K562 (cell line): Measurements from ENCODE around the gene CEP44. TPM values are rescaled to one million over a fixed set of nuclear protein-coding genes. Genes with fewer than 3 reads are reported as not detected.

Experiments
- CREB1 ChIP-seq, 2 experiments: sonication (generic) in 1 of 2; formaldehyde crosslinking in 1 of 2; IDR thresholded peaks; 2 replicates each; pipeline versions ENCODE4 v1.6.1 to v1.8.0; 2012 to 2022; ENCODE audit warnings: inconsistent platforms in 1 of 2, mild to moderate bottlenecking in 1 of 2, missing genetic modification reagents in 1 of 2, moderate library complexity in 1 of 2
- CREM ChIP-seq: IDR thresholded peaks from 2 replicates; pipeline ENCODE4 v1.6.1; 2014; ENCODE audit warnings: antibody characterized with exemption, low read depth
- CTCF ChIP-seq, 3 experiments: IDR thresholded peaks in 2 of 3; conservative IDR thresholded peaks in 1 of 3; 2 replicates each; pipeline ENCODE4 v1.5.1; 2011 to 2012; ENCODE audit warnings: low read length in 3 of 3, mild to moderate bottlenecking in 3 of 3, control low read depth in 2 of 3, improper control_type of control experiment in 1 of 3, inconsistent platforms in 1 of 3, low read depth in 1 of 3, mixed read lengths in 1 of 3, moderate library complexity in 1 of 3; ENCODE audit not compliant: insufficient read depth in 2 of 3
- FOXP4 ChIP-seq: sonication (generic); formaldehyde crosslinking; IDR thresholded peaks from 2 replicates; pipeline ENCODE4 v1.8.0; 2022; ENCODE audit warnings: mild to moderate bottlenecking, missing genetic modification reagents, borderline replicate concordance
- IFI16 ChIP-seq: fragments of 250-450 bp; sonication (Bioruptor Pico); IDR thresholded peaks from 2 replicates; pipeline ENCODE4 v2.1.2; 2022; ENCODE audit warnings: mild to moderate bottlenecking, inconsistent platforms
- KDM5B ChIP-seq: fragments of 200-600 bp; sonication (generic); IDR thresholded peaks from 2 replicates; pipeline ENCODE4 v1.6.1; 2012; ENCODE audit warnings: low read depth, mild to moderate bottlenecking, moderate library complexity, low read length, control low read depth, inconsistent platforms; ENCODE audit not compliant: insufficient replicate concordance
- KHSRP ChIP-seq: fragments of 450-650 bp; IDR thresholded peaks from 2 replicates; pipeline ENCODE4 v1.6.1; 2017
- ZNF253 ChIP-seq: fragments of 250-450 bp; sonication (Bioruptor Pico); conservative IDR thresholded peaks from 2 replicates; pipeline ENCODE4 v1.6.1; 2021; ENCODE audit warnings: mild to moderate bottlenecking
- polyA plus RNA-seq, 8 experiments: library from polyadenylated mRNA; depleted of rRNA in 4 of 8; stranded (reverse) in 5 of 8; unstranded in 3 of 8; fragments of >200 nt; fragmentation: Nextera tagmentation in 2 of 8; fragmentation: Illumina TruSeq in 1 of 8; extraction: Ambion mirVana in 2 of 8; extraction: Trizol in 1 of 8; gene quantifications; 2 replicates each; pipeline versions ENCODE4 v1.2.1 to v1.2.3, GENCODE V29; 2011 to 2014; ENCODE audit warnings: inconsistent platforms in 1 of 8, missing spikeins in 1 of 8
- total RNA-seq, 7 experiments: library from RNA; depleted of rRNA in 6 of 7; stranded (reverse); fragments of >200 nt in 6 of 7; fragmentation: Illumina TruSeq in 2 of 7; extraction: Trizol in 2 of 7; gene quantifications; 2 replicates each; pipeline versions ENCODE4 v1.2.1 to v1.2.3, GENCODE V29; 2011 to 2021; ENCODE audit warnings: low replicate concordance in 1 of 7
- TF ChIP-seq, protein P1 (sequence below), 2 experiments: fragments of 150-350 bp in 1 of 2; IDR thresholded peaks; 2 replicates each; pipeline ENCODE4 v1.6.1; 2012 to 2016; ENCODE audit warnings: low read depth in 2 of 2, low read length in 2 of 2, mild to moderate bottlenecking in 1 of 2, moderate library complexity in 1 of 2
- TF ChIP-seq, protein P2 (sequence below), 2 experiments: IDR thresholded peaks; 2 replicates each; pipeline ENCODE4 v1.6.1; 2011; ENCODE audit warnings: borderline replicate concordance in 1 of 2, control low read depth in 1 of 2, low read depth in 1 of 2, low read length in 1 of 2, mild to moderate bottlenecking in 1 of 2, mixed read lengths in 1 of 2, moderate library complexity in 1 of 2; ENCODE audit not compliant: insufficient read depth in 1 of 2, insufficient read length in 1 of 2, poor library complexity in 1 of 2, severe bottlenecking in 1 of 2; ENCODE audit errors: extremely low read depth in 1 of 2
- TF ChIP-seq, protein P3 (sequence below): sonication (generic); formaldehyde crosslinking; IDR thresholded peaks from 2 replicates; pipeline ENCODE4 v1.9.0; 2022; ENCODE audit warnings: mild to moderate bottlenecking, missing genetic modification reagents

CEP44 gene
- total and polyA plus RNA-seq, 9 of the 15 experiments (the other 6 are each of a cell fraction or from before 2014, with no cell fraction given) = 19.6 to 45.0 (median 24.4) TPM

DNA sequence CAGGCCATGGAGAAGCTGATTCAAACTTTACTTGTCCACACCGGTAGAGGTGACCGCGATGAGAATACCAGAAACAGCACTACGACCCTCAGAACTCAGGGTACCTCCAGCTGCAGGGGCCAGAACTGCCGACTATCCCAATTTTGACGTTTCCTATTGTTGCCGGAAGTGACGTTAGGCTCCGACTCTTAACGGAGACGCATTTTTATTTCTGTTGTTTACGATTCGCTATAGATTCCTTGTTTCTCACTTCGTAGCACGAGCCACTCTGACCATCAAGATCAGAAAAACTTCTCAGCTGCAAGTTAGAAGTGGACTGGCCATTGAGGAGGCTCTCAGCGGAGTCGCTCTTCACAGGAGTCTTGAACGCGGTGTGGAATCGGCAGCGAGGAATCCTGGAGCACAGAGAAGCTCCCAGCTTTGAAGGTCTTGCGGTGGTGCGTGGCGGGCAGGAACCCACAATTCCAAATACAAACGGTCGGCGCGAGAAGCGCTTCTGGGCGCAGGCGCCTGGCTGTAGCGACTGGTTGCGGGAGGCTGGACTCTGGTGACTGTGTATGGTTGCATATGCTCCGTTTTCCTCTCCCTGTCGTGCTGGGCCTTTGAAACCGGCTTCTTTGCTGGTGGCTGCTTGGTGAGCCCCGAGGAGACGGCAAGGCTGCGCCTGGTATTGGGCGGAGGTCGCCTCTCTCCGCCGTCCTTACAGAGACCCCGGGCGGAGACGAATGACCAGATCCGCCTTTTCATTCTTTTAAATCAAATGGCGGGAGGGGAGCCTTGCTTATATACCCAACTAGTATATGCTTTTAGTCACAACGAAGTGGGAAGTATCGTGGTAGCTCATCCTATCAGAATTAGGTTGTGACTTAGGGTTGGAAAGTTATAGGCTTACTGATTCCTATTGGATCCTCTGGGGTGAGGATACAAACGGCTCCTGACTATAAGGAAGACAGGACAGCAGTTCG lies at the start of gene CEP44, which contains the start of gene FBXO8 (continued):
- TF ChIP-seq, protein P1, sequence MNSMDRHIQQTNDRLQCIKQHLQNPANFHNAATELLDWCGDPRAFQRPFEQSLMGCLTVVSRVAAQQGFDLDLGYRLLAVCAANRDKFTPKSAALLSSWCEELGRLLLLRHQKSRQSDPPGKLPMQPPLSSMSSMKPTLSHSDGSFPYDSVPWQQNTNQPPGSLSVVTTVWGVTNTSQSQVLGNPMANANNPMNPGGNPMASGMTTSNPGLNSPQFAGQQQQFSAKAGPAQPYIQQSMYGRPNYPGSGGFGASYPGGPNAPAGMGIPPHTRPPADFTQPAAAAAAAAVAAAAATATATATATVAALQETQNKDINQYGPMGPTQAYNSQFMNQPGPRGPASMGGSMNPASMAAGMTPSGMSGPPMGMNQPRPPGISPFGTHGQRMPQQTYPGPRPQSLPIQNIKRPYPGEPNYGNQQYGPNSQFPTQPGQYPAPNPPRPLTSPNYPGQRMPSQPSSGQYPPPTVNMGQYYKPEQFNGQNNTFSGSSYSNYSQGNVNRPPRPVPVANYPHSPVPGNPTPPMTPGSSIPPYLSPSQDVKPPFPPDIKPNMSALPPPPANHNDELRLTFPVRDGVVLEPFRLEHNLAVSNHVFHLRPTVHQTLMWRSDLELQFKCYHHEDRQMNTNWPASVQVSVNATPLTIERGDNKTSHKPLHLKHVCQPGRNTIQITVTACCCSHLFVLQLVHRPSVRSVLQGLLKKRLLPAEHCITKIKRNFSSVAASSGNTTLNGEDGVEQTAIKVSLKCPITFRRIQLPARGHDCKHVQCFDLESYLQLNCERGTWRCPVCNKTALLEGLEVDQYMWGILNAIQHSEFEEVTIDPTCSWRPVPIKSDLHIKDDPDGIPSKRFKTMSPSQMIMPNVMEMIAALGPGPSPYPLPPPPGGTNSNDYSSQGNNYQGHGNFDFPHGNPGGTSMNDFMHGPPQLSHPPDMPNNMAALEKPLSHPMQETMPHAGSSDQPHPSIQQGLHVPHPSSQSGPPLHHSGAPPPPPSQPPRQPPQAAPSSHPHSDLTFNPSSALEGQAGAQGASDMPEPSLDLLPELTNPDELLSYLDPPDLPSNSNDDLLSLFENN (IDR thresholded peaks at IDR 0.05; ENCODE audit: low read depth in 2 of 2, low read length in 2 of 2) = no peak
- TF ChIP-seq, protein P2, sequence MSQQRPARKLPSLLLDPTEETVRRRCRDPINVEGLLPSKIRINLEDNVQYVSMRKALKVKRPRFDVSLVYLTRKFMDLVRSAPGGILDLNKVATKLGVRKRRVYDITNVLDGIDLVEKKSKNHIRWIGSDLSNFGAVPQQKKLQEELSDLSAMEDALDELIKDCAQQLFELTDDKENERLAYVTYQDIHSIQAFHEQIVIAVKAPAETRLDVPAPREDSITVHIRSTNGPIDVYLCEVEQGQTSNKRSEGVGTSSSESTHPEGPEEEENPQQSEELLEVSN (IDR thresholded peaks at IDR 0.05; ENCODE audit: borderline replicate concordance in 1 of 2, extremely low read depth in 1 of 2, insufficient read depth in 1 of 2, insufficient read length in 1 of 2, low read depth in 1 of 2, low read length in 1 of 2, poor library complexity in 1 of 2, severe bottlenecking in 1 of 2) = peak in 1 of 2 experiments; percentile 61
- peak; percentile 87 for TF ChIP-seq CREB1 (IDR thresholded peaks at IDR 0.05)
- TF ChIP-seq CREB1 (CRISPR knock-in tag; IDR thresholded peaks at IDR 0.05) = peak; percentile 75; the same call in 1 of the 2 replicates
- TF ChIP-seq KHSRP = peak; percentile 54; the same call in 1 of the 2 replicates
- TF ChIP-seq, protein P3, sequence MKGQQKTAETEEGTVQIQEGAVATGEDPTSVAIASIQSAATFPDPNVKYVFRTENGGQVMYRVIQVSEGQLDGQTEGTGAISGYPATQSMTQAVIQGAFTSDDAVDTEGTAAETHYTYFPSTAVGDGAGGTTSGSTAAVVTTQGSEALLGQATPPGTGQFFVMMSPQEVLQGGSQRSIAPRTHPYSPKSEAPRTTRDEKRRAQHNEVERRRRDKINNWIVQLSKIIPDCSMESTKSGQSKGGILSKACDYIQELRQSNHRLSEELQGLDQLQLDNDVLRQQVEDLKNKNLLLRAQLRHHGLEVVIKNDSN (CRISPR knock-in tag) = no peak
- peak; percentile 97 for TF ChIP-seq CREM
- TF ChIP-seq ZNF253 (CRISPR knock-in tag) = no peak
- peak; percentile 95 for TF ChIP-seq KDM5B
- no peak; the same call in 1 of the 2 replicates for TF ChIP-seq FOXP4 (CRISPR knock-in tag)
- no peak for TF ChIP-seq CTCF (IDR thresholded peaks at IDR 0.05 in 2 of 3, conservative IDR thresholded peaks at IDR 0.05 in 1 of 3; ENCODE audit: insufficient read depth in 2 of 3, low read depth in 1 of 3, low read length in 3 of 3)
- TF ChIP-seq IFI16 (CRISPR knock-in tag) = no peak
